ENCODE data around the gene BSDC1.

The BSDC1 gene

GRCh38 chr1:32333251-32333963 lies 60.8 kb downstream of the BSDC1 start:
- DNase-seq (ENCODE audit: insufficient read length, low spot score) (no peak), FAIRE-seq (peak; percentile 26)
- TF ChIP-seq TAF1 (IDR thresholded peaks at IDR 0.05; ENCODE audit: low read depth, low read length) (no peak), POLR2AphosphoS5 (IDR thresholded peaks at IDR 0.05; ENCODE audit: low read depth, low read length) (no peak; the same call in 1 of the 2 replicates), POLR2A (IDR thresholded peaks at IDR 0.05; ENCODE audit: low read depth, low read length) (no peak), SPI1 (IDR thresholded peaks at IDR 0.05; ENCODE audit: low read depth, low read length) (no peak), POU2F2 (IDR thresholded peaks at IDR 0.05; ENCODE audit: low read depth, low read length) (no peak), PAX5 (IDR thresholded peaks at IDR 0.05; ENCODE audit: insufficient read depth, low read length, severe bottlenecking) (no peak)

GRCh38 chr1:32332290-32333079 lies 61.8 kb downstream of the BSDC1 start:
- FAIRE-seq (no peak), DNase-seq (ENCODE audit: insufficient read length, low spot score) (no peak)
- no peak for TF ChIP-seq TAF1 (IDR thresholded peaks at IDR 0.05; ENCODE audit: low read depth, low read length)
- peak; percentile 19; the same call in 1 of the 2 replicates for TF ChIP-seq POLR2A (IDR thresholded peaks at IDR 0.05; ENCODE audit: low read depth, low read length)
- peak; percentile 27; the same call in 1 of the 2 replicates for TF ChIP-seq POLR2AphosphoS5 (IDR thresholded peaks at IDR 0.05; ENCODE audit: low read depth, low read length)

- no peak for DNase-seq (ENCODE audit: insufficient read length, low spot score)
- FAIRE-seq: no peak
- TF ChIP-seq POLR2AphosphoS5 (IDR thresholded peaks at IDR 0.05; ENCODE audit: low read depth, low read length): peak; percentile 54; the same call in 1 of the 2 replicates
- TF ChIP-seq PAX5 (IDR thresholded peaks at IDR 0.05; ENCODE audit: insufficient read depth, low read length, severe bottlenecking): no peak
Observed at GRCh38 chr1:32331549-32331948, 62.7 kb downstream of the BSDC1 start.

- TF ChIP-seq POLR2AphosphoS5 (IDR thresholded peaks at IDR 0.05; ENCODE audit: low read depth, low read length) (no peak), PAX5 (IDR thresholded peaks at IDR 0.05; ENCODE audit: insufficient read depth, low read length, severe bottlenecking) (no peak), POLR2A (IDR thresholded peaks at IDR 0.05; ENCODE audit: low read depth, low read length) (no peak), TAF1 (IDR thresholded peaks at IDR 0.05; ENCODE audit: low read depth, low read length) (no peak), SPI1 (IDR thresholded peaks at IDR 0.05; ENCODE audit: low read depth, low read length) (no peak), POU2F2 (IDR thresholded peaks at IDR 0.05; ENCODE audit: low read depth, low read length) (no peak)
- DNase-seq (ENCODE audit: insufficient read length, low spot score): no peak
- FAIRE-seq: no peak
Observed at GRCh38 chr1:32330558-32331151, 63.6 kb downstream of the BSDC1 start.

- no peak for FAIRE-seq
- TF ChIP-seq TAF1 (IDR thresholded peaks at IDR 0.05; ENCODE audit: low read depth, low read length) (no peak), PAX5 (IDR thresholded peaks at IDR 0.05; ENCODE audit: insufficient read depth, low read length, severe bottlenecking) (no peak), SPI1 (IDR thresholded peaks at IDR 0.05; ENCODE audit: low read depth, low read length) (no peak), POLR2AphosphoS5 (IDR thresholded peaks at IDR 0.05; ENCODE audit: low read depth, low read length) (no peak), POU2F2 (IDR thresholded peaks at IDR 0.05; ENCODE audit: low read depth, low read length) (no peak), POLR2A (IDR thresholded peaks at IDR 0.05; ENCODE audit: low read depth, low read length) (no peak)
- DNase-seq (ENCODE audit: insufficient read length, low spot score): no peak
Observed at GRCh38 chr1:32329931-32330466, 64.2 kb downstream of the BSDC1 start.

- DNase-seq (ENCODE audit: insufficient read length, low spot score) (no peak), FAIRE-seq (no peak)
- no peak for TF ChIP-seq POLR2AphosphoS5 (IDR thresholded peaks at IDR 0.05; ENCODE audit: low read depth, low read length)
Observed at GRCh38 chr1:32327204-32327603, 67.0 kb downstream of the BSDC1 start.

- DNase-seq (ENCODE audit: insufficient read length, low spot score) (no peak), FAIRE-seq (peak; percentile 66)
- TF ChIP-seq POLR2AphosphoS5 (IDR thresholded peaks at IDR 0.05; ENCODE audit: low read depth, low read length): no peak
- peak; percentile 16; the same call in 1 of the 2 replicates for TF ChIP-seq SPI1 (IDR thresholded peaks at IDR 0.05; ENCODE audit: low read depth, low read length)
Observed at GRCh38 chr1:32321712-32322291, 72.4 kb downstream of the BSDC1 start.

- no peak for TF ChIP-seq POLR2AphosphoS5 (IDR thresholded peaks at IDR 0.05; ENCODE audit: low read depth, low read length)
- TF ChIP-seq POU2F2 (IDR thresholded peaks at IDR 0.05; ENCODE audit: low read depth, low read length): no peak
- no peak for TF ChIP-seq PAX5 (IDR thresholded peaks at IDR 0.05; ENCODE audit: insufficient read depth, low read length, severe bottlenecking)
- TF ChIP-seq POLR2A (IDR thresholded peaks at IDR 0.05; ENCODE audit: low read depth, low read length): no peak
- TF ChIP-seq SPI1 (IDR thresholded peaks at IDR 0.05; ENCODE audit: low read depth, low read length): no peak
- no peak for TF ChIP-seq TAF1 (IDR thresholded peaks at IDR 0.05; ENCODE audit: low read depth, low read length)
- DNase-seq (ENCODE audit: insufficient read length, low spot score) (no peak), FAIRE-seq (no peak)
Observed at GRCh38 chr1:32318127-32318869, 75.9 kb downstream of the BSDC1 start.

- DNase-seq (ENCODE audit: insufficient read length, low spot score) (no peak), FAIRE-seq (no peak)
- TF ChIP-seq POLR2A (IDR thresholded peaks at IDR 0.05; ENCODE audit: low read depth, low read length) (no peak), SPI1 (IDR thresholded peaks at IDR 0.05; ENCODE audit: low read depth, low read length) (peak; percentile 65)
Observed at GRCh38 chr1:32316903-32317277, 77.4 kb downstream of the BSDC1 start.
